PFSK-1 (cell line): Measurements from ENCODE around the gene MYO3A.

Source experiments
- FOXP2 ChIP-seq: optimal IDR thresholded peaks from 2 replicates; pipeline ENCODE3; 2011; ENCODE audit warnings: borderline replicate concordance, control low read depth, inconsistent platforms; ENCODE audit not compliant: insufficient read depth; ENCODE audit errors: extremely low read length, extremely low read depth
- POLR2AphosphoS5 ChIP-seq: IDR thresholded peaks from 2 replicates; pipeline ENCODE4 v1.6.1; 2012; ENCODE audit warnings: low read depth, mild to moderate bottlenecking, control low read depth, low read length, moderate library complexity
- SIN3A ChIP-seq: IDR thresholded peaks from 2 replicates; pipeline ENCODE4 v1.6.1; 2012; ENCODE audit warnings: mild to moderate bottlenecking, low read length, moderate library complexity, borderline replicate concordance; ENCODE audit not compliant: insufficient read depth
- TAF1 ChIP-seq: IDR thresholded peaks from 2 replicates; pipeline ENCODE4 v1.6.1; 2012; ENCODE audit warnings: low read length, control low read depth, borderline replicate concordance; ENCODE audit not compliant: insufficient read depth
- TF ChIP-seq, protein P1 (sequence below), 2 experiments: IDR thresholded peaks; 2 replicates each; pipeline versions ENCODE4 v1.6.1 to v1.8.0; 2011 to 2012; ENCODE audit warnings: low read depth in 2 of 2, low read length in 2 of 2, control low read depth in 1 of 2, inconsistent platforms in 1 of 2, mild to moderate bottlenecking in 1 of 2, moderate library complexity in 1 of 2; ENCODE audit not compliant: insufficient read depth in 1 of 2

MYO3A gene

DNA sequence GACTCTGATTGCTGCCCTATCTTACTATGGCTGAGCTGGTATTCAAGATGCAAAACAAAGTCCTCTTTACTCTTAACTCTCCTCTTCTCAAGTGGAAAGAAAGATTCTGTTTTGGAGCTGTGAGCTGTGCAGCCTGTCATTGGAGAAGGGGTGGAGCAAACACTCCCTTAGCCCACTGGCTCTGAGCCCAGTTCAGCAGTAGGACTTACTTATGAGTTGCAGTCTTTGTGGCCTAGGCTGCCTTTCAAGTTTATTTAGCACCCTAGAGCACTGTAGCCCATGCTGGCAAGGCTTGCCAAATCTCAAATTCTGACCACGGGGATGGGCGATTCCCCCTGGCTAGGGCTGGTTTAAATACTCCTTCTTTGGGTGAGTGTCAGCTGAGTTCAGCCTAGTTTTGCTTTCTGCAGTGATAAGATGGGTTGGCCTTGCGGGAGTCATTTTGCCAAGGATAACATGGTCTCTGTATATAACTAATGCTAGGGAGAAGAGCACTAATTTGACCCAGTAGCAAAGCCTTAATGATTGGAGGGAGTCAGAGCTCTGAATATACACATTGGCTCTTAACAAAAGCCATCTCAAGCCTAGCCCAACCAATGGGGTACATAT is 110.2 kb downstream of the MYO3A start:
- TF ChIP-seq POLR2AphosphoS5 (no peak), FOXP2 (no peak), TAF1 (no peak), SIN3A (no peak)
- TF ChIP-seq, protein P1, sequence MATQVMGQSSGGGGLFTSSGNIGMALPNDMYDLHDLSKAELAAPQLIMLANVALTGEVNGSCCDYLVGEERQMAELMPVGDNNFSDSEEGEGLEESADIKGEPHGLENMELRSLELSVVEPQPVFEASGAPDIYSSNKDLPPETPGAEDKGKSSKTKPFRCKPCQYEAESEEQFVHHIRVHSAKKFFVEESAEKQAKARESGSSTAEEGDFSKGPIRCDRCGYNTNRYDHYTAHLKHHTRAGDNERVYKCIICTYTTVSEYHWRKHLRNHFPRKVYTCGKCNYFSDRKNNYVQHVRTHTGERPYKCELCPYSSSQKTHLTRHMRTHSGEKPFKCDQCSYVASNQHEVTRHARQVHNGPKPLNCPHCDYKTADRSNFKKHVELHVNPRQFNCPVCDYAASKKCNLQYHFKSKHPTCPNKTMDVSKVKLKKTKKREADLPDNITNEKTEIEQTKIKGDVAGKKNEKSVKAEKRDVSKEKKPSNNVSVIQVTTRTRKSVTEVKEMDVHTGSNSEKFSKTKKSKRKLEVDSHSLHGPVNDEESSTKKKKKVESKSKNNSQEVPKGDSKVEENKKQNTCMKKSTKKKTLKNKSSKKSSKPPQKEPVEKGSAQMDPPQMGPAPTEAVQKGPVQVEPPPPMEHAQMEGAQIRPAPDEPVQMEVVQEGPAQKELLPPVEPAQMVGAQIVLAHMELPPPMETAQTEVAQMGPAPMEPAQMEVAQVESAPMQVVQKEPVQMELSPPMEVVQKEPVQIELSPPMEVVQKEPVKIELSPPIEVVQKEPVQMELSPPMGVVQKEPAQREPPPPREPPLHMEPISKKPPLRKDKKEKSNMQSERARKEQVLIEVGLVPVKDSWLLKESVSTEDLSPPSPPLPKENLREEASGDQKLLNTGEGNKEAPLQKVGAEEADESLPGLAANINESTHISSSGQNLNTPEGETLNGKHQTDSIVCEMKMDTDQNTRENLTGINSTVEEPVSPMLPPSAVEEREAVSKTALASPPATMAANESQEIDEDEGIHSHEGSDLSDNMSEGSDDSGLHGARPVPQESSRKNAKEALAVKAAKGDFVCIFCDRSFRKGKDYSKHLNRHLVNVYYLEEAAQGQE (IDR thresholded peaks at IDR 0.05; ENCODE audit: insufficient read depth in 1 of 2, low read depth in 2 of 2, low read length in 2 of 2), result no peak

DNA sequence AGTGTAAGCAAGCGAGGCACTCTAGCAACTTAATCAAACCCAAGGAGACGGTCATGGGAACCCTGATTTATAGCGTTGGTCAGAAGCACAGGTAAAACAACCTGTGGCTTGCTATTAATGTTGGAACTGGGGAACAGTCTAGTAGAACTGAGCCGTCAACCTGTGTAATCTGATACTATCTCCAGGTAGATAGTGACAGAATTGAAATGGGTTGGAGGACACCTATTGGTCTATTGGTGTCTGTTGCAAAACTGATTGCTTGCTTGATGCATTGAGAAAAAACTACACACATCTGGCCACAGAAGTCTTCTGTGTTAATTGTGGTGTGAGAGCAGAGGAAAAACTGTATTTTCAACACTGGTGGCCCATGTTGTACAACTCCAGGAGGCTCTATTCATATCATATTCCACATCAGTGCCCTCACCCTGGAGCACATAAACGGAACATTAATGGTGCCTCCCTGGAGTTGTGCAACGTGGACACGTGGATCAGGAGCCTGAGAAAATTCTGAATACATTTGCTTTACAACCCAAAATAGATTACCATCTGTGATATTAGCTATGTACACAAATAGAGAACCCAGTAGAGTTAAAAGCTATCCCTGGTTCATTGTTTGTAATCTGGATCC is 112.2 kb downstream of the MYO3A start:
- TF ChIP-seq, protein P1 (IDR thresholded peaks at IDR 0.05; ENCODE audit: insufficient read depth in 1 of 2, low read depth in 2 of 2, low read length in 2 of 2), result no peak
- TF ChIP-seq POLR2AphosphoS5 (no peak), SIN3A (no peak), TAF1 (no peak), FOXP2 (no peak)

DNA sequence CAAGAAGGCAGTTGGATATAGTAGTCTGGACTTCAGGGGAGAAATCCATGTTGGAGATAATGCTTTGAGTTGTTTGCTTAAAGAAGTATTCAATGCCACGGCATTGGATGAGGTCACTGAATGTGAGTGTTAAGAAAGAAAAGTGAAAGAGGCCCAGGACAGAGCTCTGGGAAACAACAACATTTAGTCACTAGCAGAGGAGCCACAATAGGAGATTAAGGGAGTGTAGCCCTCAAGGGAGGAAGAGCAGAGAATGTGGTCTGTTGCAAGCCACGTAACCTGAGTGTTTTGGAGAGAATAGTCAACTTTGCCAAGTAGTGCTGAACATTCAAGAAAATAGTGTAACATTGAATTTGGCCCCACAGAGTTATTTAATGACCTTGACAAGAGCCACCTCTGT is 114.7 kb downstream of the MYO3A start:
- TF ChIP-seq, protein P1 (IDR thresholded peaks at IDR 0.05; ENCODE audit: insufficient read depth in 1 of 2, low read depth in 2 of 2, low read length in 2 of 2), result no peak
- no peak for TF ChIP-seq TAF1
- TF ChIP-seq FOXP2, result no peak
- TF ChIP-seq POLR2AphosphoS5, result no peak
- no peak for TF ChIP-seq SIN3A

GRCh38 chr10:26052326-26052725 is 118.3 kb downstream of the MYO3A start:
- TF ChIP-seq POLR2AphosphoS5 (no peak), FOXP2 (no peak), SIN3A (no peak), TAF1 (no peak)
- TF ChIP-seq, protein P1 (IDR thresholded peaks at IDR 0.05; ENCODE audit: insufficient read depth in 1 of 2, low read depth in 2 of 2, low read length in 2 of 2), result no peak
